LNCaP clone FGC (cell line): Measurements from ENCODE around the gene TM4SF4.

Source experiments
- DNase-seq: peaks from one replicate; pipeline ENCODE4 v3.0.0-alpha.2; 2011; ENCODE audit warnings: low read depth
- H3K4me3 ChIP-seq: 2 replicates; pipeline ENCODE4 v1.5.1; 2011; ENCODE audit warnings: mild to moderate bottlenecking, low read depth, low read length, control low read depth
- CTCF ChIP-seq: IDR thresholded peaks from 2 replicates; pipeline ENCODE4 v1.5.1; 2012; ENCODE audit warnings: mild to moderate bottlenecking; ENCODE audit not compliant: control insufficient read depth, insufficient read depth; ENCODE audit errors: extremely low read depth

Gene TM4SF4

GRCh38 chr3:149552700-149553099, 78.2 kb downstream of the TM4SF4 start:
- TF ChIP-seq CTCF: no peak
- no peak overlapping the region for H3K4me3 ChIP-seq
- DNase-seq: no peak
